ENCODE data around the gene CACNA2D1. TPM values are rescaled to one million over a fixed set of nuclear protein-coding genes. Genes with fewer than 3 reads are reported as not detected.

Gene CACNA2D1
- polyA plus RNA-seq, 1 experiment, result 6.0 TPM

- no peaks in the 10 kb centered on the region for H3K27me3 ChIP-seq (ENCODE audit: control insufficient read depth, insufficient read depth, low read length)
- no peak overlapping the region for H3K4me3 ChIP-seq (ENCODE audit: low read depth, low read length)
- no peak for TF ChIP-seq CTCF (IDR thresholded peaks at IDR 0.05; ENCODE audit: insufficient read depth, low read depth, low read length)
- POLR2A ChIA-PET, result no interaction called here
- CTCF ChIA-PET, result no interaction called here
- H3K36me3 ChIP-seq (ENCODE audit: control insufficient read depth, insufficient read depth, low read length), result no peaks in the 10 kb centered on the region
- DNase-seq (ENCODE audit: low read depth), result no peak
Measured at GRCh38 chr7:82250598-82250997, 193.0 kb downstream of the CACNA2D1 start.

DNA sequence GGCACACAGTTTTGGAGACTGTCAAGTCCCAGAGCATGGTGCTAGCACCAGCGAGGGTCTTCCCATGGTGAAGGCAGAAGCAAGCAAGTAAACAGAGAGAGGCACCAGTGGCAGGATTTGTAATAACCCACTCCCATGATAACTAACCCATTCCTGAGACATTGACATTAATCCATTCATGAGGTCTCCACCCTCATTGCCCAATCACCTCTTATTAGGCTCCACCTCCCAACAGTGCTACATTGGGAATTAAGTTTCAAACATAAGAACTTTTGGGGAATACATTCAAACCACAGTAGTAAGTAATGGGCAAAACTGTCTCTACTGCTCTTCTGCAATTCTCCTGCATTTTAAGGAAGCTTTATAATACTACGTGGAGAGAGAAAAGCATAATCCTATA is 193.6 kb downstream of the CACNA2D1 start:
- TF ChIP-seq CTCF (IDR thresholded peaks at IDR 0.05; ENCODE audit: insufficient read depth, low read depth, low read length), result no peak
- ChIA-PET POLR2A (no interaction called here), CTCF (no interaction called here)
- Histone ChIP-seq H3K4me3 (ENCODE audit: low read depth, low read length) (no peak overlapping the region), H3K36me3 (ENCODE audit: control insufficient read depth, insufficient read depth, low read length) (no peaks in the 10 kb centered on the region), H3K27me3 (ENCODE audit: control insufficient read depth, insufficient read depth, low read length) (no peaks in the 10 kb centered on the region)
- DNase-seq (ENCODE audit: low read depth), result no peak

GRCh38 chr7:82247814-82248433 is 195.7 kb downstream of the CACNA2D1 start:
- Histone ChIP-seq H3K36me3 (ENCODE audit: control insufficient read depth, insufficient read depth, low read length) (no peaks in the 10 kb centered on the region), H3K27me3 (ENCODE audit: control insufficient read depth, insufficient read depth, low read length) (no peaks in the 10 kb centered on the region), H3K4me3 (ENCODE audit: low read depth, low read length) (no peak overlapping the region)
- ChIA-PET CTCF (no interaction called here), POLR2A (no interaction called here)
- TF ChIP-seq CTCF (IDR thresholded peaks at IDR 0.05; ENCODE audit: insufficient read depth, low read depth, low read length), result peak; percentile 58
- no peak for DNase-seq (ENCODE audit: low read depth)

DNA sequence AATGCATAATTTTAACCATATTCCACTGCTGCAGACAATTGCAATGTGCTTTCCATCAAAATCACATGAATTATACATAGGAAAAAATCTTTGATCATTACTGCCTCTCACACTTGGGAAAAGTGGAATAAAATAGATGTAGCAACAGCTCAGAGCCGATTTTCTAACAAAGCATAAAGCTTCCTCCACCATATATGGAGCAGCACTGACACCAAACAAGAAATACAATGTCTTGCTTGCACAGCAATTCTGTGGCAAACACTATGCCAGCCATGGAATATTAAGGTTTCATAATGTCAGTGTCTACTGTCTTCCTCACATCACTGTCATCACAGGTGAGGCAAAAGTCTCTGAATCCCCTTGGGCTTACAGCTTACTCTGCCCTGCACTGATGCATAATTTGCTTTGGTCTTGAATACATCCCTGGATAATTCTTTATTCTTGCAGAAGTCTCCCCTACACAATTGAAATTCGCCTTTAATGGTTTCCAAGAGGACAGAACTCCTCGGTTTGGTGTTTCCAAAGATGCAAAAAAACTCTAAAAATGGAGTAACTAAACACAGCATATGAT is 198.5 kb downstream of the CACNA2D1 start:
- no peak for TF ChIP-seq CTCF (IDR thresholded peaks at IDR 0.05; ENCODE audit: insufficient read depth, low read depth, low read length)
- H3K36me3 ChIP-seq (ENCODE audit: control insufficient read depth, insufficient read depth, low read length), result no peaks in the 10 kb centered on the region
- no peak overlapping the region for H3K4me3 ChIP-seq (ENCODE audit: low read depth, low read length)
- H3K27me3 ChIP-seq (ENCODE audit: control insufficient read depth, insufficient read depth, low read length), result no peaks in the 10 kb centered on the region
- CTCF ChIA-PET, result no interaction called here
- POLR2A ChIA-PET, result no interaction called here
- no peak for DNase-seq (ENCODE audit: low read depth)

- Histone ChIP-seq H3K27me3 (ENCODE audit: control insufficient read depth, insufficient read depth, low read length) (no peaks in the 10 kb centered on the region), H3K36me3 (ENCODE audit: control insufficient read depth, insufficient read depth, low read length) (no peaks in the 10 kb centered on the region), H3K4me3 (ENCODE audit: low read depth, low read length) (no peak overlapping the region)
- POLR2A ChIA-PET, result no interaction called here
- no peak for DNase-seq (ENCODE audit: low read depth)
- CTCF ChIA-PET, result no interaction called here
- no peak for TF ChIP-seq CTCF (IDR thresholded peaks at IDR 0.05; ENCODE audit: insufficient read depth, low read depth, low read length)
Measured at GRCh38 chr7:82241356-82241755, 202.2 kb downstream of the CACNA2D1 start.
